Liver (tissue), 9 donors: ENCODE data around the gene IL17RE. TPM values are rescaled to one million over a fixed set of nuclear protein-coding genes. Genes with fewer than 3 reads are reported as not detected.

Experiments
- DNase-seq: peaks from one replicate; pipeline ENCODE4 v3.0.0-alpha.2; 2017; ENCODE audit warnings: low spot score
- H3K27ac ChIP-seq, 2 donors: one replicate each; pipeline ENCODE4 v1.7.0; 2013; ENCODE audit warnings: inconsistent platforms in 2 of 2, low read length in 2 of 2, control low read depth in 1 of 2, low read depth in 1 of 2, mild to moderate bottlenecking in 1 of 2
- H3K27me3 ChIP-seq, 4 donors: one replicate each; pipeline versions ENCODE4 v1.6.1 to v1.7.0; 2013; ENCODE audit warnings: low read length in 3 of 4, inconsistent platforms in 1 of 4, mild to moderate bottlenecking in 1 of 4, moderate library complexity in 1 of 4; ENCODE audit not compliant: control insufficient read depth in 4 of 4, insufficient read depth in 4 of 4
- H3K36me3 ChIP-seq, 4 donors: one replicate each; pipeline versions ENCODE4 v1.6.1 to v1.7.0; 2013; ENCODE audit warnings: low read length in 3 of 4, mild to moderate bottlenecking in 3 of 4, low read depth in 1 of 4, moderate library complexity in 1 of 4; ENCODE audit not compliant: control insufficient read depth in 4 of 4, insufficient read depth in 3 of 4
- H3K4me1 ChIP-seq, 4 donors: one replicate each; pipeline versions ENCODE4 v1.6.1 to v1.7.0; 2013; ENCODE audit warnings: low read length in 3 of 4, mild to moderate bottlenecking in 3 of 4, moderate library complexity in 1 of 4; ENCODE audit not compliant: control insufficient read depth in 4 of 4, insufficient read depth in 4 of 4
- H3K4me3 ChIP-seq, 3 donors: one replicate each; pipeline versions ENCODE4 v1.6.1 to v1.7.0; 2013; ENCODE audit warnings: low read length in 3 of 3, control low read depth in 1 of 3, low read depth in 1 of 3, mild to moderate bottlenecking in 1 of 3
- H3K9ac ChIP-seq, 2 donors: one replicate each; pipeline ENCODE4 v1.7.0; 2013; ENCODE audit warnings: low read length in 2 of 2, mild to moderate bottlenecking in 2 of 2, moderate library complexity in 2 of 2, control low read depth in 1 of 2, low read depth in 1 of 2
- H3K9me3 ChIP-seq, 4 donors: one replicate each; pipeline versions ENCODE4 v1.6.1 to v1.7.0; 2013; ENCODE audit warnings: low read length in 3 of 4; ENCODE audit not compliant: control insufficient read depth in 4 of 4
- FOXA1 ChIP-seq: IDR thresholded peaks from 2 replicates; pipeline ENCODE4 v1.6.1; 2016; ENCODE audit warnings: antibody characterized with exemption
- GABPA ChIP-seq, 2 donors: IDR thresholded peaks in 1 of 2; conservative IDR thresholded peaks in 1 of 2; 2 replicates each; pipeline ENCODE4 v1.6.1; 2016; ENCODE audit warnings: antibody characterized with exemption in 2 of 2, mild to moderate bottlenecking in 1 of 2, moderate library complexity in 1 of 2
- HNF4G ChIP-seq: IDR thresholded peaks from 2 replicates; pipeline ENCODE4 v1.6.1; 2016; ENCODE audit warnings: antibody characterized with exemption
- JUND ChIP-seq, 2 donors: IDR thresholded peaks; 2 replicates each; pipeline ENCODE4 v1.6.1; 2016; ENCODE audit warnings: antibody characterized with exemption in 2 of 2
- RAD21 ChIP-seq, 2 donors: IDR thresholded peaks; 2 replicates each; pipeline ENCODE4 v1.6.1; 2016; ENCODE audit warnings: antibody characterized with exemption in 2 of 2, mild to moderate bottlenecking in 2 of 2
- SP1 ChIP-seq: IDR thresholded peaks from 2 replicates; pipeline ENCODE4 v1.6.1; 2018; ENCODE audit warnings: antibody characterized with exemption, mild to moderate bottlenecking
- TAF1 ChIP-seq: conservative IDR thresholded peaks from 2 replicates; pipeline ENCODE4 v1.6.1; 2016; ENCODE audit warnings: antibody characterized with exemption, mild to moderate bottlenecking
- WGBS: extraction: QIAGEN DNeasy Blood & Tissue Kit; methylation state at CpG from one replicate; pipeline ENCODE4 v1.1.7; 2013; 5-methylcytosine and 5-hydroxymethylcytosine counted together
- polyA plus RNA-seq, 2 donors: library from polyadenylated mRNA; stranded (reverse) in 1 of 2; unstranded in 1 of 2; fragments of 200-250 nt in 1 of 2; fragments of >200 nt in 1 of 2; fragmentation: Nextera tagmentation in 1 of 2; extraction: Ambion mirVana in 1 of 2; gene quantifications; one replicate each; pipeline versions ENCODE4 v1.2.1 to v1.2.3, GENCODE V29; 2013 to 2015
- total RNA-seq, 2 donors: library from RNA; depleted of rRNA; stranded (reverse); fragments of >200 nt; gene quantifications; one replicate each; pipeline ENCODE4 v1.2.3, GENCODE V29; 2014
- TF ChIP-seq, protein P1 (sequence below): IDR thresholded peaks from 2 replicates; pipeline ENCODE4 v1.6.1; 2016; ENCODE audit warnings: antibody characterized with exemption
- TF ChIP-seq, protein P2 (sequence below): IDR thresholded peaks from 2 replicates; pipeline ENCODE4 v1.6.1; 2016; ENCODE audit warnings: antibody characterized with exemption
- TF ChIP-seq, protein P3 (sequence below): fragments of 150-350 bp; IDR thresholded peaks from 2 replicates; pipeline ENCODE4 v1.5.1; 2017; ENCODE audit warnings: improper control_type of control experiment, low read depth, low read length; ENCODE audit not compliant: missing input control
- TF ChIP-seq, protein P4 (sequence below): IDR thresholded peaks from 2 replicates; pipeline ENCODE4 v1.6.1; 2016; ENCODE audit warnings: antibody characterized with exemption
- TF ChIP-seq, protein P5 (sequence below): IDR thresholded peaks from 2 replicates; pipeline ENCODE4 v1.6.1; 2016; ENCODE audit warnings: antibody characterized with exemption, mild to moderate bottlenecking
- donor health status: healthy.
- donor health status: healthy.
- donor health status: healthy.
- donor health status: healthy.
- donor health status: healthy.

Gene IL17RE
- total and polyA plus RNA-seq, 4 donors, result 0.42 to 2.1 (median 0.90) TPM

DNA sequence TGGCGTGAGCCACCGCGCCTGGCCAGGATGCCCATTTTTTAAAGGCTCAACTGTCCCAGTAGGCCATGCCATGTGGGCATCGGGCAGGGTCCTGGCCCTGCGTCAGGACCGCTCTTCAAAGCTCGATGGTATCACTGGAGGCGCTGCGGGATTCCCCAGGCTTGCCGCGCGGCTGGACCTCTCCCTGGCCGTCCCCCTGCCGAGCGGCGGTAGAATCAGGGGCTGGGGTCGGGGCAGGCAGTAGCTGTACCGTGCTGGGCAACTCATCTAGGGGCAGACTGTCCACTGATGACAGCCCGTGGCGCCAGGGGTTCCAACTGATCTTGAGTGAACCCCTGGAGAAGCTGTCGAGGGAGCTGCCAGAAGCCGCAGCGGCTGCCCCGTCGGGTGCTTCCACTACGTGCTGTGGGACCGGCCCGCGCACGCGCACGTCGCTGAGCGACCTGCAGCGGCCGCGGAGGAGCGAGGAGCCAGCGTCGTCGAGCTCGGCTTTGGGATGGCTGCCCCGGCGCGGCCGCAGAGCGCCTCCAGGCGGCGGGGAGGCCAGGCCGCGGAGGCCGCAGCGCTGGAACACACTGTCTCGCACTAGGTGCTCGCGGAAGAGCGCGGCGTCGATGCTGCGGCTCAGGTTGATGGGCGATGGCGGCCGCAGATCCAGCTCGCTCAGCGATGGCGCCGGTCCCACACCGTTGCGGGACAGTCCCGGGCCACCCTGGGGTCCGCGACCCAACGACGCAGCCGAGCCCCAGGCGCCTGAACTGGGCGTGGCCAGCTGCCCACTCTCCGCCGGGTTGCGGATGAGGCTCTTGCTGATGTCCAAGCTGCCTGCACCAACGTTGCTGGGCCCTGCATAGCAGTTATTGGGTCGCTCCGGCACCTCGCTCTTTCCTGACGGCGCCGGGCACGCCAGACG, 43.7 kb downstream of the IL17RE start (continued):
- TF ChIP-seq, protein P1, sequence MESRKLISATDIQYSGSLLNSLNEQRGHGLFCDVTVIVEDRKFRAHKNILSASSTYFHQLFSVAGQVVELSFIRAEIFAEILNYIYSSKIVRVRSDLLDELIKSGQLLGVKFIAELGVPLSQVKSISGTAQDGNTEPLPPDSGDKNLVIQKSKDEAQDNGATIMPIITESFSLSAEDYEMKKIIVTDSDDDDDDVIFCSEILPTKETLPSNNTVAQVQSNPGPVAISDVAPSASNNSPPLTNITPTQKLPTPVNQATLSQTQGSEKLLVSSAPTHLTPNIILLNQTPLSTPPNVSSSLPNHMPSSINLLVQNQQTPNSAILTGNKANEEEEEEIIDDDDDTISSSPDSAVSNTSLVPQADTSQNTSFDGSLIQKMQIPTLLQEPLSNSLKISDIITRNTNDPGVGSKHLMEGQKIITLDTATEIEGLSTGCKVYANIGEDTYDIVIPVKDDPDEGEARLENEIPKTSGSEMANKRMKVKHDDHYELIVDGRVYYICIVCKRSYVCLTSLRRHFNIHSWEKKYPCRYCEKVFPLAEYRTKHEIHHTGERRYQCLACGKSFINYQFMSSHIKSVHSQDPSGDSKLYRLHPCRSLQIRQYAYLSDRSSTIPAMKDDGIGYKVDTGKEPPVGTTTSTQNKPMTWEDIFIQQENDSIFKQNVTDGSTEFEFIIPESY, result no peak
- TF ChIP-seq HNF4G (no peak), FOXA1 (no peak), TAF1 (no peak), JUND (IDR thresholded peaks at IDR 0.05) (no peak)
- TF ChIP-seq, protein P2, sequence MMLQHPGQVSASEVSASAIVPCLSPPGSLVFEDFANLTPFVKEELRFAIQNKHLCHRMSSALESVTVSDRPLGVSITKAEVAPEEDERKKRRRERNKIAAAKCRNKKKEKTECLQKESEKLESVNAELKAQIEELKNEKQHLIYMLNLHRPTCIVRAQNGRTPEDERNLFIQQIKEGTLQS, result no peak

DNA sequence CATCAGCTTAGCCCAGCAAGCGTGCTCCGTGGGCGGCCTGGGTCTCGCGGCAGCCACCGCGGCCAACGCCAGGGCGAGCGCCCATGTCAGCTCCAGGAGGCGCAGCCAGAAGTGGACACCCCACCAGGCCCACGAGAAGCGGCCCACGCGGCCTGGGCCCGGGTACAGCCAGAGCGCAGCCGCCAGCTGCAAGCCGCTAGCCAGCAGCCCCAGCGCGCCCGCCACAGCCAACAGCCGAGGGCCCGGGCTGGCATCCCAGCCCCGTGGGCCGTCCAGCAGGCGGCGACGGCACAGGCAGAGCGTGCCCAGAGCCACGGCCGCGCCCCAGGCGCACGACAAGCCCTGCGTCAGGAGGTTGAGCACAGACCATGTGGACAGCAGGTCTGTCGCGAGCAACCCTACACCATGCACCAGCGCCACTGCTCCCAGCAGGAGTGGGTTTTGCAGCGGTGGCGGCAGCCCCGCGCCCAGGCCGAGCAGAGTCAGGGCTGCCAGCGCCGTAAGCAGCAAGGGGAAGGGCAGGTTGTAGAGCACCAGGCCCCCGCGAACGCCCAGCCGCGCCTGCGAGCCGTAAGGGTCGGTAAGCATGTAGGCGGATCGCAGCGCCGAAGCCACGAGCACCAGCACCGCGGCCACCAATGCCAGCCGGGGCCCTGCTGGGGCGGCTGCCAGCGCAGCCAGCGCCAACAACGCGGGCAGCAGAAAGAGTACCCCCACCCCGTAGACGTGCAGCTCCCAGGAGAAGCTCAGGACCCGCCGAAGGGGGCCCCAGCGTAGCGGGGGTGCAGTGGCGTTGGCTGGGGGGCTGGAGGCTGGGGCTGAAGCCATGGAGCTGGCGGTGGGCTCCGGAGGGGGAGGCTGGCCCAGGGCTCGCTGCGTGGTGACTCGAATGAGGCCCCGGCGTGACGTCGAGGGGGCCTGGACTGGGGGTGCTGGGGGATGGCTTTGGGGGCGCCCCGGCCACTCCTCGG, 44.7 kb downstream of the IL17RE start:
- WGBS, result 37% methylated on average over 86 of the region's 86 CpGs
- H3K4me1 ChIP-seq, result peaks cover 6 to 24% (median 18%) of the 10 kb centered on the region in 4 donors

More for the DNA sequence above, 44.7 kb downstream of the IL17RE start:
- peak overlapping the region in 1 of 2 donors; percentile 42 for H3K27ac ChIP-seq
- peaks cover 0 to 3% (median 0%) of the 10 kb centered on the region in 4 donors for H3K27me3 ChIP-seq
- H3K9ac ChIP-seq, result no peak overlapping the region
- peak overlapping the region; percentile 55 to 57 (median 55) for H3K4me3 ChIP-seq
- peaks cover 0 to 17% (median 8%) of the 10 kb centered on the region in 4 donors for H3K36me3 ChIP-seq
- DNase-seq, result no peak
- H3K9me3 ChIP-seq, result no peaks in the 10 kb centered on the region
- no peak for TF ChIP-seq FOXA1
- TF ChIP-seq, protein P3, sequence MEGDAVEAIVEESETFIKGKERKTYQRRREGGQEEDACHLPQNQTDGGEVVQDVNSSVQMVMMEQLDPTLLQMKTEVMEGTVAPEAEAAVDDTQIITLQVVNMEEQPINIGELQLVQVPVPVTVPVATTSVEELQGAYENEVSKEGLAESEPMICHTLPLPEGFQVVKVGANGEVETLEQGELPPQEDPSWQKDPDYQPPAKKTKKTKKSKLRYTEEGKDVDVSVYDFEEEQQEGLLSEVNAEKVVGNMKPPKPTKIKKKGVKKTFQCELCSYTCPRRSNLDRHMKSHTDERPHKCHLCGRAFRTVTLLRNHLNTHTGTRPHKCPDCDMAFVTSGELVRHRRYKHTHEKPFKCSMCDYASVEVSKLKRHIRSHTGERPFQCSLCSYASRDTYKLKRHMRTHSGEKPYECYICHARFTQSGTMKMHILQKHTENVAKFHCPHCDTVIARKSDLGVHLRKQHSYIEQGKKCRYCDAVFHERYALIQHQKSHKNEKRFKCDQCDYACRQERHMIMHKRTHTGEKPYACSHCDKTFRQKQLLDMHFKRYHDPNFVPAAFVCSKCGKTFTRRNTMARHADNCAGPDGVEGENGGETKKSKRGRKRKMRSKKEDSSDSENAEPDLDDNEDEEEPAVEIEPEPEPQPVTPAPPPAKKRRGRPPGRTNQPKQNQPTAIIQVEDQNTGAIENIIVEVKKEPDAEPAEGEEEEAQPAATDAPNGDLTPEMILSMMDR, result peak; percentile 51
- TF ChIP-seq GABPA (IDR thresholded peaks at IDR 0.05 in 1 of 2, conservative IDR thresholded peaks at IDR 0.05 in 1 of 2), result no peak
- TF ChIP-seq, protein P4, sequence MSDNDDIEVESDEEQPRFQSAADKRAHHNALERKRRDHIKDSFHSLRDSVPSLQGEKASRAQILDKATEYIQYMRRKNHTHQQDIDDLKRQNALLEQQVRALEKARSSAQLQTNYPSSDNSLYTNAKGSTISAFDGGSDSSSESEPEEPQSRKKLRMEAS, result no peak
- TF ChIP-seq RAD21 (IDR thresholded peaks at IDR 0.05), result peak; percentile 34 to 71
- TF ChIP-seq, protein P5, sequence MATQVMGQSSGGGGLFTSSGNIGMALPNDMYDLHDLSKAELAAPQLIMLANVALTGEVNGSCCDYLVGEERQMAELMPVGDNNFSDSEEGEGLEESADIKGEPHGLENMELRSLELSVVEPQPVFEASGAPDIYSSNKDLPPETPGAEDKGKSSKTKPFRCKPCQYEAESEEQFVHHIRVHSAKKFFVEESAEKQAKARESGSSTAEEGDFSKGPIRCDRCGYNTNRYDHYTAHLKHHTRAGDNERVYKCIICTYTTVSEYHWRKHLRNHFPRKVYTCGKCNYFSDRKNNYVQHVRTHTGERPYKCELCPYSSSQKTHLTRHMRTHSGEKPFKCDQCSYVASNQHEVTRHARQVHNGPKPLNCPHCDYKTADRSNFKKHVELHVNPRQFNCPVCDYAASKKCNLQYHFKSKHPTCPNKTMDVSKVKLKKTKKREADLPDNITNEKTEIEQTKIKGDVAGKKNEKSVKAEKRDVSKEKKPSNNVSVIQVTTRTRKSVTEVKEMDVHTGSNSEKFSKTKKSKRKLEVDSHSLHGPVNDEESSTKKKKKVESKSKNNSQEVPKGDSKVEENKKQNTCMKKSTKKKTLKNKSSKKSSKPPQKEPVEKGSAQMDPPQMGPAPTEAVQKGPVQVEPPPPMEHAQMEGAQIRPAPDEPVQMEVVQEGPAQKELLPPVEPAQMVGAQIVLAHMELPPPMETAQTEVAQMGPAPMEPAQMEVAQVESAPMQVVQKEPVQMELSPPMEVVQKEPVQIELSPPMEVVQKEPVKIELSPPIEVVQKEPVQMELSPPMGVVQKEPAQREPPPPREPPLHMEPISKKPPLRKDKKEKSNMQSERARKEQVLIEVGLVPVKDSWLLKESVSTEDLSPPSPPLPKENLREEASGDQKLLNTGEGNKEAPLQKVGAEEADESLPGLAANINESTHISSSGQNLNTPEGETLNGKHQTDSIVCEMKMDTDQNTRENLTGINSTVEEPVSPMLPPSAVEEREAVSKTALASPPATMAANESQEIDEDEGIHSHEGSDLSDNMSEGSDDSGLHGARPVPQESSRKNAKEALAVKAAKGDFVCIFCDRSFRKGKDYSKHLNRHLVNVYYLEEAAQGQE, result no peak
- TF ChIP-seq SP1, result no peak
